ENCODE results near the gene COL27A1. TPM values are rescaled to one million over a fixed set of nuclear protein-coding genes. Genes with fewer than 3 reads are reported as not detected.

Gene COL27A1
- total and polyA plus RNA-seq, 2 experiments from 2014 or later = 10.5 to 18.0 TPM

DNA sequence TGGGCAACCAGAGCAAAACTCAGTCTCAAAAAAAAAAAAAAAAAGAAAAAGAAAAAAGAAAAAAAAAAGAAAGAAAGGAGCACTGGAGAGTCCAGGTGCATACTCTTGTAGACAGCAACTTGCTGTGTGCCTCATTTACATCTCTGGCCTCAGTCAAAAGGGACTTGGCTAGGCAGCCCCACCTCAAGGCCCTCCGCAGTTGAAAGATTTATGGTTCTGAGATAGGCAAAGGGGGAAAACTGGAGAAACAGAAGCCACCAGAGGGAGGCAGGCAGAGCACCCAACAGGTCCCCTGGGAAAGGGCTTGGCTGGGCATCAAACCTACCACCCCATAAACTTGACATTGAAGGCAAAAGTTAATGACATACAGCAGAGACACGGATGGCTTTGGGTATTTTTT is 180.4 kb downstream of the COL27A1 start:
- no peak overlapping the region for H3K27ac ChIP-seq (ENCODE audit: low read depth)
- peaks cover 56% of the 10 kb centered on the region for H3K36me3 Mint-ChIP-seq (ENCODE audit: low read depth)
- H3K4me1 ChIP-seq (ENCODE audit: insufficient read depth) = no peaks in the 10 kb centered on the region
- no peaks in the 10 kb centered on the region for H3K9me2 ChIP-seq (ENCODE audit: insufficient read depth)
- TF ChIP-seq STAT1 (IDR thresholded peaks at IDR 0.05; ENCODE audit: unreplicated experiment) (no peak), EZH2 (IDR thresholded peaks at IDR 0.05; ENCODE audit: low read depth, unreplicated experiment) (no peak), JUNB (IDR thresholded peaks at IDR 0.05; ENCODE audit: unreplicated experiment) (no peak), ZNF114 (CRISPR knock-in tag; IDR thresholded peaks at IDR 0.05) (no peak), CTCF (conservative IDR thresholded peaks at IDR 0.05; ENCODE audit: low read depth in 2 of 2) (no peak), ZNF331 (CRISPR knock-in tag; IDR thresholded peaks at IDR 0.05; ENCODE audit: low read depth) (no peak), EZH2phosphoT487 (IDR thresholded peaks at IDR 0.05; ENCODE audit: unreplicated experiment) (no peak), POLR2AphosphoS5 (IDR thresholded peaks at IDR 0.05; ENCODE audit: low read depth) (no peak), CREB1 (CRISPR knock-in tag; IDR thresholded peaks at IDR 0.05; ENCODE audit: low read depth) (no peak), NANOG (IDR thresholded peaks at IDR 0.05; ENCODE audit: borderline replicate concordance) (no peak)
- TF ChIP-seq, protein P1, sequence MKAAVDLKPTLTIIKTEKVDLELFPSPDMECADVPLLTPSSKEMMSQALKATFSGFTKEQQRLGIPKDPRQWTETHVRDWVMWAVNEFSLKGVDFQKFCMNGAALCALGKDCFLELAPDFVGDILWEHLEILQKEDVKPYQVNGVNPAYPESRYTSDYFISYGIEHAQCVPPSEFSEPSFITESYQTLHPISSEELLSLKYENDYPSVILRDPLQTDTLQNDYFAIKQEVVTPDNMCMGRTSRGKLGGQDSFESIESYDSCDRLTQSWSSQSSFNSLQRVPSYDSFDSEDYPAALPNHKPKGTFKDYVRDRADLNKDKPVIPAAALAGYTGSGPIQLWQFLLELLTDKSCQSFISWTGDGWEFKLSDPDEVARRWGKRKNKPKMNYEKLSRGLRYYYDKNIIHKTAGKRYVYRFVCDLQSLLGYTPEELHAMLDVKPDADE (IDR thresholded peaks at IDR 0.05) = no peak
- TF ChIP-seq, protein P2, sequence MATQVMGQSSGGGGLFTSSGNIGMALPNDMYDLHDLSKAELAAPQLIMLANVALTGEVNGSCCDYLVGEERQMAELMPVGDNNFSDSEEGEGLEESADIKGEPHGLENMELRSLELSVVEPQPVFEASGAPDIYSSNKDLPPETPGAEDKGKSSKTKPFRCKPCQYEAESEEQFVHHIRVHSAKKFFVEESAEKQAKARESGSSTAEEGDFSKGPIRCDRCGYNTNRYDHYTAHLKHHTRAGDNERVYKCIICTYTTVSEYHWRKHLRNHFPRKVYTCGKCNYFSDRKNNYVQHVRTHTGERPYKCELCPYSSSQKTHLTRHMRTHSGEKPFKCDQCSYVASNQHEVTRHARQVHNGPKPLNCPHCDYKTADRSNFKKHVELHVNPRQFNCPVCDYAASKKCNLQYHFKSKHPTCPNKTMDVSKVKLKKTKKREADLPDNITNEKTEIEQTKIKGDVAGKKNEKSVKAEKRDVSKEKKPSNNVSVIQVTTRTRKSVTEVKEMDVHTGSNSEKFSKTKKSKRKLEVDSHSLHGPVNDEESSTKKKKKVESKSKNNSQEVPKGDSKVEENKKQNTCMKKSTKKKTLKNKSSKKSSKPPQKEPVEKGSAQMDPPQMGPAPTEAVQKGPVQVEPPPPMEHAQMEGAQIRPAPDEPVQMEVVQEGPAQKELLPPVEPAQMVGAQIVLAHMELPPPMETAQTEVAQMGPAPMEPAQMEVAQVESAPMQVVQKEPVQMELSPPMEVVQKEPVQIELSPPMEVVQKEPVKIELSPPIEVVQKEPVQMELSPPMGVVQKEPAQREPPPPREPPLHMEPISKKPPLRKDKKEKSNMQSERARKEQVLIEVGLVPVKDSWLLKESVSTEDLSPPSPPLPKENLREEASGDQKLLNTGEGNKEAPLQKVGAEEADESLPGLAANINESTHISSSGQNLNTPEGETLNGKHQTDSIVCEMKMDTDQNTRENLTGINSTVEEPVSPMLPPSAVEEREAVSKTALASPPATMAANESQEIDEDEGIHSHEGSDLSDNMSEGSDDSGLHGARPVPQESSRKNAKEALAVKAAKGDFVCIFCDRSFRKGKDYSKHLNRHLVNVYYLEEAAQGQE (IDR thresholded peaks at IDR 0.05; ENCODE audit: unreplicated experiment) = no peak
- TF ChIP-seq, protein P3, sequence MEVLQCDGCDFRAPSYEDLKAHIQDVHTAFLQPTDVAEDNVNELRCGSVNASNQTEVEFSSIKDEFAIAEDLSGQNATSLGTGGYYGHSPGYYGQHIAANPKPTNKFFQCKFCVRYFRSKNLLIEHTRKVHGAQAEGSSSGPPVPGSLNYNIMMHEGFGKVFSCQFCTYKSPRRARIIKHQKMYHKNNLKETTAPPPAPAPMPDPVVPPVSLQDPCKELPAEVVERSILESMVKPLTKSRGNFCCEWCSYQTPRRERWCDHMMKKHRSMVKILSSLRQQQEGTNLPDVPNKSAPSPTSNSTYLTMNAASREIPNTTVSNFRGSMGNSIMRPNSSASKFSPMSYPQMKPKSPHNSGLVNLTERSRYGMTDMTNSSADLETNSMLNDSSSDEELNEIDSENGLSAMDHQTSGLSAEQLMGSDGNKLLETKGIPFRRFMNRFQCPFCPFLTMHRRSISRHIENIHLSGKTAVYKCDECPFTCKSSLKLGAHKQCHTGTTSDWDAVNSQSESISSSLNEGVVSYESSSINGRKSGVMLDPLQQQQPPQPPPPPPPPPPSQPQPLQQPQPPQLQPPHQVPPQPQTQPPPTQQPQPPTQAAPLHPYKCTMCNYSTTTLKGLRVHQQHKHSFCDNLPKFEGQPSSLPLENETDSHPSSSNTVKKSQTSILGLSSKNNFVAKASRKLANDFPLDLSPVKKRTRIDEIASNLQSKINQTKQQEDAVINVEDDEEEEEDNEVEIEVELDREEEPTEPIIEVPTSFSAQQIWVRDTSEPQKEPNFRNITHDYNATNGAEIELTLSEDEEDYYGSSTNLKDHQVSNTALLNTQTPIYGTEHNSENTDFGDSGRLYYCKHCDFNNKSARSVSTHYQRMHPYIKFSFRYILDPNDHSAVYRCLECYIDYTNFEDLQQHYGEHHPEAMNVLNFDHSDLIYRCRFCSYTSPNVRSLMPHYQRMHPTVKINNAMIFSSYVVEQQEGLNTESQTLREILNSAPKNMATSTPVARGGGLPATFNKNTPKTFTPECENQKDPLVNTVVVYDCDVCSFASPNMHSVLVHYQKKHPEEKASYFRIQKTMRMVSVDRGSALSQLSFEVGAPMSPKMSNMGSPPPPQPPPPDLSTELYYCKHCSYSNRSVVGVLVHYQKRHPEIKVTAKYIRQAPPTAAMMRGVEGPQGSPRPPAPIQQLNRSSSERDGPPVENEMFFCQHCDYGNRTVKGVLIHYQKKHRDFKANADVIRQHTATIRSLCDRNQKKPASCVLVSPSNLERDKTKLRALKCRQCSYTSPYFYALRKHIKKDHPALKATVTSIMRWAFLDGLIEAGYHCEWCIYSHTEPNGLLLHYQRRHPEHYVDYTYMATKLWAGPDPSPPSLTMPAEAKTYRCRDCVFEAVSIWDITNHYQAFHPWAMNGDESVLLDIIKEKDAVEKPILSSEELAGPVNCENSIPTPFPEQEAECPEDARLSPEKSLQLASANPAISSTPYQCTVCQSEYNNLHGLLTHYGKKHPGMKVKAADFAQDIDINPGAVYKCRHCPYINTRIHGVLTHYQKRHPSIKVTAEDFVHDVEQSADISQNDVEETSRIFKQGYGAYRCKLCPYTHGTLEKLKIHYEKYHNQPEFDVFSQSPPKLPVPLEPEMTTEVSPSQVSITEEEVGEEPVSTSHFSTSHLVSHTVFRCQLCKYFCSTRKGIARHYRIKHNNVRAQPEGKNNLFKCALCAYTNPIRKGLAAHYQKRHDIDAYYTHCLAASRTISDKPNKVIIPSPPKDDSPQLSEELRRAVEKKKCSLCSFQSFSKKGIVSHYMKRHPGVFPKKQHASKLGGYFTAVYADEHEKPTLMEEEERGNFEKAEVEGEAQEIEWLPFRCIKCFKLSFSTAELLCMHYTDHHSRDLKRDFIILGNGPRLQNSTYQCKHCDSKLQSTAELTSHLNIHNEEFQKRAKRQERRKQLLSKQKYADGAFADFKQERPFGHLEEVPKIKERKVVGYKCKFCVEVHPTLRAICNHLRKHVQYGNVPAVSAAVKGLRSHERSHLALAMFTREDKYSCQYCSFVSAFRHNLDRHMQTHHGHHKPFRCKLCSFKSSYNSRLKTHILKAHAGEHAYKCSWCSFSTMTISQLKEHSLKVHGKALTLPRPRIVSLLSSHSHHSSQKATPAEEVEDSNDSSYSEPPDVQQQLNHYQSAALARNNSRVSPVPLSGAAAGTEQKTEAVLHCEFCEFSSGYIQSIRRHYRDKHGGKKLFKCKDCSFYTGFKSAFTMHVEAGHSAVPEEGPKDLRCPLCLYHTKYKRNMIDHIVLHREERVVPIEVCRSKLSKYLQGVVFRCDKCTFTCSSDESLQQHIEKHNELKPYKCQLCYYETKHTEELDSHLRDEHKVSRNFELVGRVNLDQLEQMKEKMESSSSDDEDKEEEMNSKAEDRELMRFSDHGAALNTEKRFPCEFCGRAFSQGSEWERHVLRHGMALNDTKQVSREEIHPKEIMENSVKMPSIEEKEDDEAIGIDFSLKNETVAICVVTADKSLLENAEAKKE (CRISPR knock-in tag; IDR thresholded peaks at IDR 0.05) = no peak
- H3K4me2 ChIP-seq = no peak overlapping the region
- H4K20me1 ChIP-seq (replicated peaks; ENCODE audit: insufficient read depth) = no peaks in the 10 kb centered on the region
- no peaks in the 10 kb centered on the region for H3K36me3 ChIP-seq (ENCODE audit: insufficient read depth)
- H3K4me3 ChIP-seq = no peak overlapping the region
- H3F3A ChIP-seq (replicated peaks; ENCODE audit: low read depth) = 0 out of 2 replicates have a peak, but pooled peaks cover 4% of the 10 kb centered on the region
- no peak overlapping the region for H3K27ac Mint-ChIP-seq
- H3K27me3 Mint-ChIP-seq (ENCODE audit: insufficient read depth, low read depth, poor library complexity) = peaks cover 16% of the 10 kb centered on the region
- no peak overlapping the region for H3K4me3 Mint-ChIP-seq
- no peaks in the 10 kb centered on the region for H3K79me2 ChIP-seq (replicated peaks; ENCODE audit: insufficient read depth)
- no peak for ATAC-seq
- H2AFZ ChIP-seq = no peak overlapping the region
- H3K9me3 Mint-ChIP-seq = 0 out of 3 replicates have a peak, but pooled peaks cover 6% of the 10 kb centered on the region
- peaks cover 6% of the 10 kb centered on the region for H3K4me1 Mint-ChIP-seq
- no peaks in the 10 kb centered on the region for H3K27me3 ChIP-seq (ENCODE audit: insufficient read depth)
- no peak for DNase-seq (ENCODE audit: low spot score)

Measured in GM23338 (cell line).